ENCODE results near the gene XPO5.
"Not testable (repeated sequence)": the region's sequence is repeated elsewhere in the genome, so short reads cannot be mapped to it uniquely, and the experiment has no call there.

XPO5 gene

GRCh38 chr6:43582911-43583310, 7.1 kb upstream of the XPO5 start:
- DNase-seq = no peak

- no peak for DNase-seq
Measured at GRCh38 chr6:43579171-43579570, 3.3 kb upstream of the XPO5 start.

- no peak for DNase-seq
Measured at GRCh38 chr6:43578748-43579147, 2.9 kb upstream of the XPO5 start.

GRCh38 chr6:43575105-43575771, 600 bp downstream of the XPO5 start:
- DNase-seq = peak; percentile 44

GRCh38 chr6:43572015-43572414, 3.8 kb downstream of the XPO5 start:
- no peak for DNase-seq

GRCh38 chr6:43570876-43571441, 4.9 kb downstream of the XPO5 start:
- DNase-seq = no peak

GRCh38 chr6:43559328-43559727, 16.5 kb downstream of the XPO5 start:
- DNase-seq = no peak

GRCh38 chr6:43557620-43558019, 18.2 kb downstream of the XPO5 start:
- DNase-seq = not testable (repeated sequence)

- no peak for DNase-seq
Measured at GRCh38 chr6:43547222-43547621, 28.6 kb downstream of the XPO5 start.

- DNase-seq = no peak
Measured at GRCh38 chr6:43544461-43544860, 31.4 kb downstream of the XPO5 start.

GRCh38 chr6:43541774-43542471, 33.9 kb downstream of the XPO5 start:
- no peak for DNase-seq

GRCh38 chr6:43540507-43540906, 35.3 kb downstream of the XPO5 start:
- DNase-seq = no peak

- DNase-seq = not testable (repeated sequence)
Measured at GRCh38 chr6:43539409-43539808, 36.4 kb downstream of the XPO5 start.

GRCh38 chr6:43538986-43539385, 36.9 kb downstream of the XPO5 start:
- not testable (repeated sequence) for DNase-seq

- DNase-seq = no peak
Measured at GRCh38 chr6:43532201-43532600, 43.6 kb downstream of the XPO5 start.

GRCh38 chr6:43524483-43524961, 51.3 kb downstream of the XPO5 start:
- no peak for DNase-seq

GRCh38 chr6:43523284-43523683, 52.6 kb downstream of the XPO5 start:
- no peak for DNase-seq

- DNase-seq = no peak
Measured at GRCh38 chr6:43522547-43523261, 53.1 kb downstream of the XPO5 start.

GRCh38 chr6:43521836-43522235, 54.0 kb downstream of the XPO5 start:
- DNase-seq = no peak

- DNase-seq = no peak
Measured at GRCh38 chr6:43520097-43520496, 55.7 kb downstream of the XPO5 start.

- peak; percentile 53 for DNase-seq
Measured at GRCh38 chr6:43517505-43518357, 58.1 kb downstream of the XPO5 start.

- DNase-seq = peak; percentile 100
Measured at GRCh38 chr6:43516697-43517504, 58.9 kb downstream of the XPO5 start, which contains the start of the genes POLR1C and YIPF3. TSS of gene POLR1C (plus strand) at chr6:43517089. CDS start at chr6:43517110, 21 bp downstream. TSS of gene YIPF3 (minus strand) at chr6:43516926. CDS start at chr6:43516807, 119 bp downstream.

All from hematopoietic multipotent progenitor cell treated with erythropoietin and hydrocortisone succinate and interleukin-3 and kit ligand, for 6 days (in vitro differentiated cells).